HG02970 (cell line): ENCODE data around the gene PTPN9.
"Not testable (repeated sequence)": the region's sequence is repeated elsewhere in the genome, so short reads cannot be mapped to it uniquely, and the experiment has no call there.

Source experiments
- ATAC-seq: cut with Tn5 transposase; IDR thresholded peaks from one replicate; pipeline ENCODE4 v1.9.1; 2021; ENCODE audit warnings: mild to moderate bottlenecking, moderate library complexity, moderate number of reproducible peaks; ENCODE audit not compliant: unreplicated experiment, low FRiP score

The PTPN9 gene

DNA sequence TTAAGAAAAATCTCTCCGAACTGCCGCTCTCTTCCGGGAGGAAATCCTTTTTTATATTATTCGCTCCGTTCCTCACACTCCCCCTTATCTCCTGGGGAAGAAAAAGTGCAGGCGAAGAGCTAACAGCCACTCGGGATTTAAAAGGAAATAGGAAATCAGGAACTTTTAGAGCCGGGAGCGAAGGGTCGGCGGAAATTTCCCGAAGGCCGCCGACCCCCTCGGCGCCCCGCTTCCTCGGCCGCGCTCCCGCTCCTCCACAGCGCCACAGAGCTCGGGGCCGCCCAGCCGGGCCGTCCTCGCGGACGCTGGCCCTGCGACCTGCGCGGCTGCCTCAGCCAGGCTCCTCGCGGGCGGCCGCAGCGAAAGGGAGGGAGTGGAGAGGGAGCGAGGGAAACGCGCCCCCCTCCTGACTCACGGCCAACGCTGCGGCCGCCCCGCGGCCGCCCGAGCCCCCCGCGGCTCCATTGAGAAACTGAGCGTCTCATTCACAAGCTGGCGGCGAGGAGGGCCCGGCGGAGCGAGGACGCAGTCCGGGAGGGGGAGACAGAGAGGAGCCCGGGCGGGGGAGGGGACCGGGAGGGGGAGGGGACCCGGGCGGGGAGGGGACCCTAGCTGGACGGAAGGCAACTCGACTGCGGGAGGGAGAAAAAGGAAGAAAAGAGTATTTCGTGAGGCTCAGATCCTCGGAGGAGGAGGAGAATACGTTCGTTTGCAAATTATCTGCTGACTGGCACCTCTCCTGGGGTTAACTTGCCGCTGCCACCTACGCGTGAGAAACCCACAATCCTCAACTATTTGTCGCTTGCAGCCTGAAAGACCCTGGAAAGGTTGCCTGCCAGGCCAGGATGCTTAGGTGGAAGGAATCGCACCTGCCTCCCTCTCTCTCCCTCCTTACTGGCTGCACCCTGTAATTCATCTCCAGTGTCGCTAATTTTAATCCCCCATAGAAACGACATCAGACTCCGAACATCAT, at the start of gene PTPN9:
Gene PTPN9, minus strand, starts transcription at position 368 of the 973 bp plus-strand sequence. CDS start 539 bp downstream, outside the sequence.
- ATAC-seq = no peak

DNA sequence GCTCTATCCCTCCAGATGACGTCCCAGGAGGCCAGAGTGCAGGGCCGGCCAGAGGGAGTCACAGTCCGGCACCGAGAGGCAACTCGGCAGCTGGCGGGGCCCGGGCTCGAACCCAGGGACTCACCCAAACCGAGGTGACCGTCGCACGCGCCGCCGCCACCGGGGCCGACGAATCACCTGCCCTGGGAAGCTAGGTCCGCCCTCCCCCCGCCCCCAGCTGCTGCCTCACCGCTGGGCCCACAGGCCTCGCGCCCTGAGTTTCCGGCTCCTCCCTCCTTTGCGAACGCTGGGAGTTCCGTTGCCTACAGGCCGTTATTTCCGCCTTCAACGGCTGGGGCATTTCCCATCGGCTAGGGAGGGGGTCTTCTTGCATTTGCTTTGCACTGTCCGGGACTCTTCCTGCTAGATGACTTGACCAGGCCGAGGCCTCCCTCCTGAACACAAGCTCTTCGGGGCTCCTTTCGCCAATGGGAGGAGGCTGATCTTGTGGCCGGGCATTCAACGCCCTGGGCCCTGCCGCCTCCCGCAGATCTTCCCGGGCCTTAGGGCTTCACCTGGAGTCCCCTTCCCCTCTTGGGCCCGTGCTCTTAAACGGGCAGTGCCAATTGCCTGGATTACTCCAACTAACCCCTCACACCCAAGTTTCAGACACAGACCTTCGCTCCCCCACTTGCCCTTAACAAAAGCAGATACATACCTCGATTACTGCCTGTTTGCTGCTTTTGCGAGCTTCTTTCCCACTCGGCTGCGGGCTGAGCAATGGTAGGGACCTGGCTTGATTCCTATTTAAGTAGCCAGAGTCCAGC, 46.6 kb upstream of the PTPN9 start, which contains the start of gene SNUPN:
Gene SNUPN, minus strand, starts transcription at position 184 of the 806 bp plus-strand sequence. CDS start 4,674 bp downstream, outside the sequence.
- ATAC-seq = peak; percentile 74

DNA sequence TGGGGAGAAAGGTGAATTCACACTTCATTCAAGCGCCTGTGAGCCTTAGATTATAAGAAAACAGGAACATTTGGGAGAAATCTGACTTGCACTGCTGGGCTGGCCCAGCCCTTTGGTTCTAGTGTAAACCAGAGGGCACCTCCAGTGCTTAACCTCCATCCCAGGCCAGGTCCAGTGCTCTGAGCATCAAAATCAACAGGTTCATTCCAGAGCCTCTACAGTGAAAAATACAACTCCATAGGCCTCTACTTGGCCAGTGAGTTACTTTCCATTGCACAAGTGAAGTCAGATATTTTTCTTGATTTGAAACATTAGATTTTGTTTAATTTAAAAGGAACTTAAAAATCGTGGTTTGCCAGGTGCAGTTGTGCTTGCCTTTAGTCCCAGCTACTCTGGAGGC, 43.4 kb upstream of the PTPN9 start:
- no peak for ATAC-seq

DNA sequence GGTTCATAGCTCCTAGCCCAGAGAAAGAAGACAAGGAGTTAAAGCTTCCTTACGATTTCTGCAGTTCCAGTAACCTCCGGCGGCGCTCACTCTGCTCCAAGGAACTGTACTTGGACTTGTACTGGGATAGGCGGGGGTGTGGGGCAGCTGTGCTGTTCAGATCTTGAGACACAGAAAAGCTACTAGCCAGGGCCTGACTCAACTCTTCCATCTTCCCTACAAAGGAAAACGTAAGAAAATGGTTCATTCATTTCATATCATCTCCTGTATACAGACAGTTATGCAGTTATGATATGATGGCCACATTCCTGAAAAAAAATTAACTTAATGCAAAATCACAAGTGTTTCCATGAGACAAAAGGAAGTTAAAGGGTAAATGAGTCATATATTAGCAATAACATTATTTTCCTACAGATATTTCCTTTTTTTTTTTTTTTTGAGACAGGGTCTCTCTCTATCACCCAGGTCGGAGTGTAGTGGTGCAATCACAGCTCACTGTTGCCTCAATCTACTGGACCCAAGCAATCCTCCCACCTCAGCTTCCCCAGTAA, 41.8 kb upstream of the PTPN9 start:
- no peak for ATAC-seq

DNA sequence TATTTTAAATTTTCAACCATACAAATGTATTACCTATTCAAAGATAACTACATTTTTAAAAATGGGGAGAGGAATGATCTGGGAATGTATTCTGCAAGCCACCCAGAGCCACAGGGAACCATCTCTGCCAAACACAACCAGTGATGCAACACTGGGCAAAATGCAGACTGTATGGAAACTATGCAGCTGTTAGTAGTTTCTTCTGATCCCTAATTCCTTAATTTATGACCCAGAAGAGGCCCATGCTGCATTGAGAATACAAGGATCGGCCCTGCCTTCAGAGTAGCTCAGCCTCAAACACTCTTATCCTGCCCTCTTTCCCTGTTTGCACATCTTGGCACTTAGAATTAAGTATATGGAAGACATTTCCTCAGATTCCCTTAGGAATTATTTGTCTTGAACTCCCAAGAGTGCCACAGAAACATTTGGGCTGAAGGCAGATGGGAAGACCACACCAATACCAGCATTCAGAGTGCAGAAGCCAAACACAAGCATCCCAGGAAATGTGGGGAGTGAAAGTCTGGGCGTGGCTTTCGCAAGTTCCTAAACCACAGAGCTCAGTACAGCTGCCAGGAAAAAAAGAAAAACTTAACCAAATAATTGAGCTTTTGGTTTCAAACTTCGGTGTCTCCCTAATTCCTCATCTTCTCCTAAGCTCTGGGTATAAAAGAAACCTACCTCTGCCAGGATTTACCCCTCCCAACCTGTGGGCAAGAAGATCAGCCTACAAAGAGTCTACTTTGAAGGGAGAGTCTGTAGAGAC, 41.1 kb upstream of the PTPN9 start:
- ATAC-seq = no peak

DNA sequence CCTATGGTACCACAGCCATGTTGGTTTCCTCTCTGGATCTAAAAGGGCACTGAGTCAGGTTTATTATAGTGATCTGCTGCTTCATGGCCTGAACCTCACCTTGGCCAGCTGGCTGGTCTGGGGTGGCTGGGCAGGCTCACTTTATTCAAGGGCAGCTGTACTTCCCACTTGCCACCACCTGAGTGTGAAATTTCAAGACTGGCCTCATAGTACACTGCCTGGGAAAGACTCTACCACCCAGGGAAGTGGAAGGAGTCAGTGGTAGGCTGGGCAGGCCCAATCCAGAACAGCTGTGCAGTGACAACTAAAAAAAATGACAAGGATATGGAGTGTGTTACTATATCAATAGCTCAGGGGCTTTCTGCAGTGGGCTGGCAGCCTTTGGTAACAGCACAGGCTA, 37.7 kb upstream of the PTPN9 start:
- no peak for ATAC-seq

DNA sequence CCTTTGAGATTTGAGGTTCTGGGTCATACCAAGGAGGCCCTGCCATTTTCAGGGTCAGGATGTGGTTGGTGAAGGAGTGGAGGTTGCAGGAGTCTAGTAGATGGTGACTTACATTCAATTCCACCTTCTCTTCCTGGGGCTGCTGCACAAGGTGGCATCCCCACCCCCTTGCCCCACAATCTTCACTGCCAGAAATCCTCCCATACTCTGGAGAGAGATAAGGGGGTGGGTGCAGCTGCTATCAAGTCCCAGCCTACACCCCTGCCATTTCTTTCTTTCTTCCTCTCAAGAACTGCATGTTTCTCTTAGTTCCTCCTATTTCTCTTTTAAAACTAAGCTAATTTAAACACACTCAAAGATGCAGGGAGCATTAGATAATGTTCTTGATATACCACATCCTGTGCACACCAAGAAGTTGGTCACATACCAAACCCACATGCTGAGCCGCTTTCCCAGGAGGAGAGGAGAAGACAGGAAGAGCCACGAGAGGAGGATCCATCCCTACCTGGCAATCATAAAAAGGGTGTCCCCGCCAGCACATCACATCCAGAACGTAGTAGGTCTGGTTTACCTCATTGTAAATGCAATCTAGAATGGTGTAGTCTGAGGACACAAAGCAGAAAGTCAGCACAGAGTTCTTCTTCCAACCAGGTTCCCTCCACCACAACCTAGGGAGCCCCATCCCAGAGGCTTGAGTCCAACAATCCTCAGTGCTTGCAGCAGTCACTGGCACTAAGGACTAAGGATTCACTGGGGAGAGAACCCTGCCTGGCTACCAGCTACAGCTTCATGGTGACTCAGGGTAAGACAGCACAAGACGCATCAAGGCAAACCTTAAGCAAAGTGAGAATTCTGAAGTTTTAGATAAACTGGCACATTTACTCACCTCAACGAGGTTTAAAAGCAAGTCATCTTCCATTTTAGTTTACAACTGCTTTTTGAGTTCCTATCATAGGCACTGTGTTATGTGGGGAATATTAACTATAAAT, 27.9 kb upstream of the PTPN9 start:
- no peak for ATAC-seq

DNA sequence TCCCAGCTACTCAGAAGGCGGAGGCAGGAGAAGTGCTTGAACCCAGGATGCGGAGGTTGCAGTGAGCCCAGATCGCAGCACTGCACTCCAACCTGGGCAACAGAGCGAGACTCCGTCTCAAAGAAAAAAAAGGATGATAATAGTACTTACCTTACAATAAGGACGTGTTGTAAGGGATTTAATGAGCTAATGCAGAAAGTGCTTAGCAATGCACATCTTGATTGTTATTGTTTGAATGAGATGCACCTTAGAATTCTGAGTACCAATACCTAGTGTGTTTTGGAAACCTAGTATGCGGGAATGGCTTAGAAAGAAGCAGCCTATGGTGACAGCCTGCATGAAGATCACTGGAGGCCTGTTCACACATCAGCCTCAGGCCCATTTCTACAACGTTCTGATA, 26.9 kb upstream of the PTPN9 start:
- ATAC-seq = no peak

DNA sequence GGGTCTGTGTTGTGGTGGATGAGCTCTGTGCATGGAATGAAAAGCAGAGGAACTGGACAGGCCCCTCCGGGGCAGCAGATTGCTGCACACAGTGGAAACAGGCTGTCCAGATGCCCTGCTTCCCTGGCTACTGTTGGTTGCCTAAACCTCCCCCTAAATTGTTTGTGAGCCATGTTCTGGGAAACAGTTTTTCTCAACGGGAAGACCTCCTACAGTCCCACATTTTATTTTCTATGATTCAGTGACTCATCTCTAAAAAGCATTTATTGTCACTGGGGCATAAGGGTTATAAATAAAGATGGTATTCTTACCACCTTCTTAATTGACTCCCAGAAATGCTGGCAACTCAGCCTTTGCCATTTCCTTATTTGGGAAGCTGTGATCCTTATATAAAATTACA, 20.3 kb upstream of the PTPN9 start:
- ATAC-seq = no peak

DNA sequence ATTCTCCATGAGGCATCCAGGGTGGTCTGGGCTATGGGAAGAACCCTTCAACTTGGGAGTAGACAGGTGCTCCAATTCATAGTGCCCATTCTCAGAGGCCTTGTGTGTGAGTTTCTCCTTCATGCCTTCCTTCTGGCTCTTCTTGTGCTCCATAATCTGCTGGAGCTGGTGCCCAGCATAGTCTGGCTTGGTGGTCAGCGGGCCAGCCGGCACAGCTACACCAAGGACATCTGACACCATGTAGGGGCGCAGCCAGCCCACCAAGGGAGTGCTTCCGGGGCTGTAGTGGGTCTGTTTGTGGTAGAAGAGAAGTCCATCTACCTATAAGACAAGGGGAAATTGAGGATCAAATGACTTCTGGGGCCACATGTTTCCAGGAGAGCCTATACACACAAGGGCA, 19.2 kb upstream of the PTPN9 start:
- ATAC-seq = no peak

DNA sequence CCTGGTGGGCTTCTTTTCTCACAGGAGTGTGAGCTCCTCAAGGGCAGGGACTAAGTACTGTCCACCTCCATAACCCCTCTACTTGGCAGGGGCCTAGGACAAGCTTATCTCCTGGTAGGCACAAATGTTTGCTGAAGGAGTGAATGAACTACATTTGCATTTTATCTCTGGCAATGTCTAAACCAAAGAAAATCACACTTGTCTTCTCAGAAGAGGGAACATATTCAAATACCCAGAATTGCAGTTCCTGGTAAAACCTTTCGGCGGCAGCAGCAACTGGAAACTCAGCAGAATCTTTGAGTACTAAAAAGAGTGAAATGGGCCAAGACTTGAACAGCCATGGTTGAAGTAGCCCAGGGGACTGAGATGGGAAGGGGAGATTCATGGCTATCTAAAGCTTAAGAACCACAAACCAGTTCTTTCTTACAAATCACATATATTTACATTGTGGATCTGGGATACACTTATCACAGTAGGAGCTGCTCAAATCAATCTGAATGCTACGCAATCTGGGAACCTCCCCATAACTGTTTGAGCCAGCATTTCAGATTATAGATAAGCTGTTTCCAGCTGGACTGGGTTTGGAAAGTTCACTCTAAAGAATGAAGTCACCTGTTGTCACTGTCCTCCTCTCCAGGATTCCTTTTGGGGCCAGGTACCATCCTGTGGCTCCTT, 18.7 kb upstream of the PTPN9 start:
- ATAC-seq = no peak

DNA sequence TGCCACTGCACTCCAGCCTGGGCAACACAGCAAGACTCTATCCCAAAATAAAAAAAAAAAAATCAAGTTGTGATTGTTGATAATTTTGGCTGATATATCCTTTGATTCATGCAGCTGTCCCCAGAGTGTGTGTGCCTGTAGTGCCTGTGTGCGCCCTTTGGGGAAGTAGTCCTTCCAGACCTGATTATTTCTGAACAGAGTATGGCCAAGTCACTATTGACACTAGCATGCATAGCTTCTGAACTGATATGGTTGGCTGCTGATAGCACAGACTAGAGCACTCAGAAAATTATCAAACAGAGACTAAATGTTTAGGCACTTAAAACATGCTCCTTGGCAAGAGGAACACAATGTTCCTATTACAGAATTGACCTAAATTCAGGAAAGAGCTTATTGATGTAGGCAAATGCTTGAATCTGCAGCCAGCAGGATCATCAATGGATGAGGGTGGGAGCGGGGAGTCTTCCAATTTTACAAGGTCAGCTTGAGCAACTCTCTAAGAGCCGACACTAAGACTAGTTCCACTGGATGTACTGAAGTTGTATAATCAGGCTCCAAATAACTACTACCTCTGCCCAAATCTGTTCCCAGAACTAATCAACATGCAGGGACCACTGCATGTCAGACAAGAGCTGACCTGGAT, 17.7 kb upstream of the PTPN9 start:
- ATAC-seq = no peak

DNA sequence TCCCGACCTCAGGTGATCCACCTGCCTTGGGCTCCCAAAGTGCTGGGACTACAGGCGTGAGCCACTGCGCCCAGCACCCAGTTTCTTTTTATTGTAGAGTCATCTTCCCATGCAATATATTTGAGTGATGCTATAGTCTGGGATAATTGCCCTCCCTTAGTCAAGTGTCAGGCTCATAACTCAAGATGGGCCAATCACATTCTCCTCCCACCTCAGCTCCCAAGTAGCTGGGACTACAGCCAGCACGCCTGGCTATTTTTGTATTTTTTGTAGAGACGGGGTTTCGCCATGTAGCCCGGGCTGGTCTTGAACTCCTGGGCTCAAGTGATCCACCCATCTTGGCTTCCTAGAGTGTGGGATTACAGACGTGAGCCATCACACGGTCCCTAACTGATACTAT, 15.2 kb upstream of the PTPN9 start:
- no peak for ATAC-seq

DNA sequence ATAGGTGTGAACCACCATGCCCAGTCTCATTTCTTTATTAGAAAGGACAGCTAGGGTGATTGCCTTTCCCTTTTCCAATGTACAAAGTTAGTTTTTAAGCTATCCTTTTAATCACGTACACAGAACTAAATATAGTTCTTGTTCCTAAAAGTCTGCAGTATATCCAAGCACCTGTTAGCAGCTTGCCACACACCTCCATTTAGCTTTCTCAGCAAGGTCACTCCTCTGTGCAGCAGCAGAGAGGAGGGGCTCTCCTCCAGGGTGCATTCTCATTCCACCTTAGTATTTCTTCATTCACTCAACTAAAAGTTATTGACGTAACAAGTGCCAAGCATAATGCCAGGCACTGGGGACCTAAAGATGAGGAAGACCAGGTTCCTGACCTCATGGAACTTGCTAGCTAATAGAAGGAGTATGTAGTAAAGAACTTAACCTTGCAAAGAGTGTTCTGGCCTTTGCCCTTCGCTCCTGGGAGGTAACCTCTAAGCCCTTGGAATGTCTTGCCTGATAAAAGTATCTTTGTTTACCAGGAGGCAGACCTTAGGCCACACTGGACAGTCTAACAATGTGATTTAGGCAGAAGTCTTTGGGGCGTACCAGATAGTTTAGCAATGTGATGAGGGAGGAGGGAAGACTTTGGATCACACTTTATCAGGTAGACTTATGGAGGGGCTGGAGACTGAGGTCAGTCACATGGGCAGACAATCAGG, 12.7 kb upstream of the PTPN9 start:
- no peak for ATAC-seq

DNA sequence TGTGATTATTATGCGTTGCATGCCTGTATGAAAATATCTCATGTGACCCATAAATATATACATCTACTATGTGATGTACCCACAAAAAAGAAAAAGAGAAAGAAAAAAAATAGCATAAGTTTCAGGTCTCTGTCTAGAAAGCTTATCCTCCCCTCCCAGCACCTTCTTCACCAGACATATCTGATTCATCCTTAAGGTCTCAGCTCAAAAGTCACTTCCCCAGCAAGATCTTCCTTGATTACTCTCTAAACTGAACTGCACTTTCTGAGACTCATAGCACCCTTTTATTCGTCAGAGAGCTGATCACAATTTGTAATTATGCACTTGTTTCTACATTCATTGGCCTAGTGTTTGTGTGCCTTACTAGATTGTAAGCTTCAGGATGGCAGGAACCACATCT, 11.1 kb upstream of the PTPN9 start:
- ATAC-seq = no peak

DNA sequence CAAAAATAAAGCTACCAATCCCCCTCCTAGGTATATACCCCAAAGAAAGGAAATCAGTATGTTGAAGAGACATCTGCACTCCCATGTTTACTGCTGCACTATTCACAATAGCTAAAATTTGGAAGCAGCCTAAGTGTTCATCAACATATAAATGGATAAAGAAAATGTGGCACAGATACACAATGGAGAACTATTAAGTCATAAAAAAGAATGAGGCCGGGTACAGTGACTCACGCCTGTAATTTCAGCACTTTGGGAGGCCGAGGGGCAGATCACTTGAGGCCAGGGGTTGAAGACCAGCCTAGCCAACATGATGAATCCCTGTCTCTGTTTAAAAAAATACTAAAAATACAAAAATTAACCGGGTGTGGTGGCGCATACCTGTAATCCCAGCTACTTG, 10.0 kb upstream of the PTPN9 start:
- no peak for ATAC-seq

DNA sequence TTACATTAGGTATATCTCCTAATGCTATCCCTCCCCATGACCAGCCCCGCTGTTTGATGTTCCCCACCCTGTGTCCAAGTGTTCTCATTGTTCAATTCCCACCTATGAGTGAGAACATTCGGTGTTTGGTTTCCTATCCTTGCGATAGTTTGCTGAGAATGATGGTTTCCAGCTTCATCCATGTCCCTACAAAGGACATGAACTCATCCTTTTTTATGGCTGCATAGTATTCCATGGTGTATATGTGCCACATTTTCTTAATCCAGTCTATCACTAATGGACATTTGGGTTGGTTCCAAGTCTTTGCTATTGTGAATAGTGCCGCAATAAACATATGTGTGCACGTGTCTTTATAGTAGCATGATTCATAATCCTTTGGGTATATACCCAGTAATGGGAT, 7.3 kb upstream of the PTPN9 start:
- not testable (repeated sequence) for ATAC-seq
